GM18909 (cell line): ENCODE measurements around the gene TMEM209.
"Not testable (repeated sequence)": the region's sequence is repeated elsewhere in the genome, so short reads cannot be mapped to it uniquely, and the experiment has no call there.

Experiments
- ATAC-seq: cut with Tn5 transposase; IDR thresholded peaks from one replicate; pipeline ENCODE4 v1.9.1; 2021; ENCODE audit warnings: mild to moderate bottlenecking; ENCODE audit not compliant: unreplicated experiment, poor library complexity

The TMEM209 gene

GRCh38 chr7:130131964-130132875 is 73.0 kb downstream of the TMEM209 start:
- no peak for ATAC-seq

GRCh38 chr7:130131191-130131834 is 73.9 kb downstream of the TMEM209 start:
- ATAC-seq, result no peak

- no peak for ATAC-seq
Measured at GRCh38 chr7:130129011-130129411, 76.2 kb downstream of the TMEM209 start.

GRCh38 chr7:130127821-130128317 is 77.3 kb downstream of the TMEM209 start:
- ATAC-seq, result no peak

GRCh38 chr7:130127404-130127803 is 77.8 kb downstream of the TMEM209 start:
- ATAC-seq, result no peak

GRCh38 chr7:130126840-130127239 is 78.4 kb downstream of the TMEM209 start:
- not testable (repeated sequence) for ATAC-seq

GRCh38 chr7:130124711-130125110 is 80.5 kb downstream of the TMEM209 start:
- ATAC-seq, result no peak

GRCh38 chr7:130123501-130123900 is 81.7 kb downstream of the TMEM209 start:
- ATAC-seq, result no peak

GRCh38 chr7:130118801-130119200 is 86.4 kb downstream of the TMEM209 start:
- no peak for ATAC-seq

GRCh38 chr7:130118294-130118693 is 86.9 kb downstream of the TMEM209 start:
- ATAC-seq, result no peak

- no peak for ATAC-seq
Measured at GRCh38 chr7:130114776-130115175, 90.4 kb downstream of the TMEM209 start.
